NB4 (cell line): Measurements from ENCODE around the gene IP6K1.

Experiments used
- MYC ChIP-seq: IDR thresholded peaks from 2 replicates; pipeline ENCODE4 v1.6.1; 2011; ENCODE audit warnings: low read depth, low read length
- POLR2A ChIP-seq: IDR thresholded peaks from 2 replicates; pipeline ENCODE4 v1.6.1; 2011; ENCODE audit warnings: mild to moderate bottlenecking; ENCODE audit not compliant: insufficient read length; ENCODE audit errors: extremely low read depth
- TF ChIP-seq, protein P1 (sequence below): IDR thresholded peaks from one replicate; pipeline ENCODE4 v1.5.1; 2012; ENCODE audit warnings: low read depth, low read length
- TF ChIP-seq, protein P2 (sequence below): IDR thresholded peaks from 2 replicates; pipeline ENCODE4 v1.6.1; 2011; ENCODE audit warnings: low read depth, low read length

DNA sequence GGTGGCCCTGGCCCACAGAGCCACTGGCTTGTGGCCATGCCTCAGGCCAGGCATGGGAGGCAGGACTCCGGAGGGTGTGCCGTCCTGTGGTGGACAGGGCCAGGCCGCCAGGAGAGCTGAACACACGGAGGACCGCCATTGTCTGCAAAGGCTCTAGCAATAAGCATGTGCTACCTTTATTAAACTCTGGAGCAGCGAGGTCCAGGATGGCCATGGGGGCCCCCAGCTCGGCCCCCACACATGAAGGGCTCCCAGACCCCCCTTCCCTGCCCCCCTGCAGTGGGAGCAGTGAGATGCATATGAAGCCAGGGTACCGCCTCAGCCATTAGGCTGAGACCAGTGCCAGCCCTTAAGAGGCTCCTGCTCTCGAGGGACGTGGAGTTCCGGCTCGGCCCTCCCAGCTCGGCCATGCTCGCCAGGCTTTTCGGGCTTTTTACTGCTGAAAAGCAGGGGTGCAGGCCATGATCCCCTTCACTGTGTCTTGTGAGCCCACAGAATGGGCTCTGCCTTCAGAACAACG, 69.6 kb downstream of the IP6K1 start:
- TF ChIP-seq, protein P1, sequence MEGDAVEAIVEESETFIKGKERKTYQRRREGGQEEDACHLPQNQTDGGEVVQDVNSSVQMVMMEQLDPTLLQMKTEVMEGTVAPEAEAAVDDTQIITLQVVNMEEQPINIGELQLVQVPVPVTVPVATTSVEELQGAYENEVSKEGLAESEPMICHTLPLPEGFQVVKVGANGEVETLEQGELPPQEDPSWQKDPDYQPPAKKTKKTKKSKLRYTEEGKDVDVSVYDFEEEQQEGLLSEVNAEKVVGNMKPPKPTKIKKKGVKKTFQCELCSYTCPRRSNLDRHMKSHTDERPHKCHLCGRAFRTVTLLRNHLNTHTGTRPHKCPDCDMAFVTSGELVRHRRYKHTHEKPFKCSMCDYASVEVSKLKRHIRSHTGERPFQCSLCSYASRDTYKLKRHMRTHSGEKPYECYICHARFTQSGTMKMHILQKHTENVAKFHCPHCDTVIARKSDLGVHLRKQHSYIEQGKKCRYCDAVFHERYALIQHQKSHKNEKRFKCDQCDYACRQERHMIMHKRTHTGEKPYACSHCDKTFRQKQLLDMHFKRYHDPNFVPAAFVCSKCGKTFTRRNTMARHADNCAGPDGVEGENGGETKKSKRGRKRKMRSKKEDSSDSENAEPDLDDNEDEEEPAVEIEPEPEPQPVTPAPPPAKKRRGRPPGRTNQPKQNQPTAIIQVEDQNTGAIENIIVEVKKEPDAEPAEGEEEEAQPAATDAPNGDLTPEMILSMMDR = no peak
- TF ChIP-seq POLR2A = no peak
- TF ChIP-seq MYC = no peak
- TF ChIP-seq, protein P2, sequence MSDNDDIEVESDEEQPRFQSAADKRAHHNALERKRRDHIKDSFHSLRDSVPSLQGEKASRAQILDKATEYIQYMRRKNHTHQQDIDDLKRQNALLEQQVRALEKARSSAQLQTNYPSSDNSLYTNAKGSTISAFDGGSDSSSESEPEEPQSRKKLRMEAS = no peak
